IMR-90 (cell line): Measurements from ENCODE around the gene GJB3. TPM values are rescaled to one million over a fixed set of nuclear protein-coding genes. Genes with fewer than 3 reads are reported as not detected.

ENCODE experiments used
- ATAC-seq: fragments of 200-7000 bp; cut with Tn5 transposase; 2 replicates; pipeline ENCODE4 v1.9.1; 2020; ENCODE audit warnings: low read depth, mild to moderate bottlenecking, moderate library complexity
- BruUV-seq: library from RNA; stranded (reverse); fragments of 400-500 nt; replicated peaks from 2 replicates; lab custom pipeline; 2021; lab: Mats Ljungman, UMichigan
- CTCF ChIA-PET: fragments of 300-600 bp; formaldehyde crosslinking; extraction: SDS; loops from one replicate; lab custom pipeline; 2021; ENCODE audit warnings: antibody characterized with exemption; lab: Yijun Ruan, JAX
- POLR2A ChIA-PET: fragments of 300-600 bp; sonication (Branson Sonifier 250); formaldehyde crosslinking; loops from one replicate; lab custom pipeline; 2022; ENCODE audit warnings: antibody characterized with exemption; ENCODE audit not compliant: unreplicated experiment; lab: Charles Lee
- DNase-seq: peaks from one replicate; pipeline ENCODE4 v3.0.0; 2013
- H2AFZ ChIP-seq: replicated peaks from 2 replicates; pipeline ENCODE3; 2013; ENCODE audit warnings: low read length, mild to moderate bottlenecking; ENCODE audit not compliant: poor library complexity
- H2AK5ac ChIP-seq: 2 replicates; pipeline ENCODE4 v1.6.1; 2013; ENCODE audit warnings: low read depth, low read length, inconsistent platforms
- H2AK9ac ChIP-seq: replicated peaks from 2 replicates; pipeline ENCODE3; 2013; ENCODE audit warnings: mild to moderate bottlenecking, low read depth, low read length, moderate library complexity; ENCODE audit not compliant: poor library complexity
- H2BK120ac ChIP-seq: 2 replicates; pipeline ENCODE4 v1.6.1; 2013; ENCODE audit warnings: low read depth, low read length, inconsistent platforms
- H2BK15ac ChIP-seq: 3 replicates; pipeline ENCODE4 v1.6.1; 2013; ENCODE audit warnings: low read depth, low read length, inconsistent platforms
- H2BK20ac ChIP-seq: 2 replicates; pipeline ENCODE4 v1.6.1; 2013; ENCODE audit warnings: low read depth, mild to moderate bottlenecking, inconsistent platforms, low read length, moderate library complexity
- H2BK5ac ChIP-seq: 2 replicates; pipeline ENCODE4 v1.6.1; 2013; ENCODE audit warnings: mild to moderate bottlenecking, low read depth, low read length, inconsistent platforms; ENCODE audit not compliant: poor library complexity, severe bottlenecking
- H3K14ac ChIP-seq: replicated peaks from 2 replicates; pipeline ENCODE4 v1.6.1; 2013; ENCODE audit warnings: low read depth, low read length, inconsistent platforms
- H3K18ac ChIP-seq: 2 replicates; pipeline ENCODE4 v1.6.1; 2013; ENCODE audit warnings: low read depth, low read length, control low read depth
- H3K23ac ChIP-seq: 2 replicates; pipeline ENCODE4 v1.6.1; 2013; ENCODE audit warnings: low read depth, low read length, inconsistent platforms
- H3K27ac ChIP-seq: 2 replicates; pipeline ENCODE4 v1.5.1; 2013; ENCODE audit warnings: mild to moderate bottlenecking, control low read depth, low read length; ENCODE audit not compliant: insufficient read depth
- H3K27me3 ChIP-seq: 2 replicates; pipeline ENCODE4 v1.6.1; 2013; ENCODE audit warnings: low read length; ENCODE audit not compliant: control insufficient read depth, insufficient read depth
- H3K36me3 ChIP-seq: 2 replicates; pipeline ENCODE4 v1.6.1; 2013; ENCODE audit warnings: low read length, mixed read lengths; ENCODE audit not compliant: control insufficient read depth, insufficient read depth
- H3K4ac ChIP-seq: 2 replicates; pipeline ENCODE4 v1.6.1; 2013; ENCODE audit warnings: low read depth, low read length, inconsistent platforms
- H3K4me1 ChIP-seq: 2 replicates; pipeline ENCODE4 v1.6.1; 2013; ENCODE audit warnings: low read length, mixed read lengths; ENCODE audit not compliant: control insufficient read depth, insufficient read depth
- H3K4me2 ChIP-seq: 2 replicates; pipeline ENCODE4 v1.6.1; 2013; ENCODE audit warnings: low read depth, mild to moderate bottlenecking, control low read depth, low read length, moderate library complexity
- H3K4me3 ChIP-seq: 2 replicates; pipeline ENCODE4 v1.5.1; 2013; ENCODE audit warnings: low read depth, mild to moderate bottlenecking, control low read depth, low read length, moderate library complexity; ENCODE audit not compliant: insufficient read depth
- H3K56ac ChIP-seq: 2 replicates; pipeline ENCODE4 v1.6.1; 2013; ENCODE audit warnings: low read length, inconsistent platforms; ENCODE audit not compliant: insufficient read depth; ENCODE audit errors: extremely low read depth
- H3K79me1 ChIP-seq, 2 experiments: 2 replicates each; pipeline ENCODE4 v1.6.1; 2013; ENCODE audit warnings: low read length in 2 of 2, inconsistent platforms in 1 of 2, low read depth in 1 of 2
- H3K9ac ChIP-seq: 2 replicates; pipeline ENCODE4 v1.6.1; 2013; ENCODE audit warnings: low read depth, low read length, control low read depth
- H3K9me1 ChIP-seq: 2 replicates; pipeline ENCODE4 v1.6.1; 2013; ENCODE audit warnings: low read length, inconsistent platforms; ENCODE audit not compliant: insufficient read depth
- H3K9me3 ChIP-seq: 2 replicates; pipeline ENCODE4 v1.6.1; 2013; ENCODE audit warnings: low read length; ENCODE audit not compliant: control insufficient read depth, insufficient read depth
- H4K20me1 ChIP-seq: 2 replicates; pipeline ENCODE4 v1.6.1; 2013; ENCODE audit warnings: low read length, inconsistent platforms; ENCODE audit not compliant: insufficient read depth
- H4K5ac ChIP-seq: 2 replicates; pipeline ENCODE4 v1.6.1; 2013; ENCODE audit warnings: mild to moderate bottlenecking, low read depth, low read length, control low read depth
- H4K8ac ChIP-seq, 2 experiments: 2 replicates each; pipeline ENCODE4 v1.6.1; 2013; ENCODE audit warnings: low read depth in 2 of 2, low read length in 2 of 2, control low read depth in 1 of 2, inconsistent platforms in 1 of 2
- H4K91ac ChIP-seq: 2 replicates; pipeline ENCODE4 v1.6.1; 2013; ENCODE audit warnings: low read depth, low read length, inconsistent platforms; ENCODE audit not compliant: insufficient read depth
- MAFK ChIP-seq: IDR thresholded peaks from 2 replicates; pipeline ENCODE4 v1.6.1; 2012; ENCODE audit warnings: low read depth, low read length, improper control_type of control experiment
- MAZ ChIP-seq: IDR thresholded peaks from 2 replicates; pipeline ENCODE4 v1.6.1; 2012; ENCODE audit warnings: low read depth, mild to moderate bottlenecking, low read length, improper control_type of control experiment, moderate library complexity, borderline replicate concordance
- NFE2L2 ChIP-seq: fragments of 150-350 bp; IDR thresholded peaks from 2 replicates; pipeline ENCODE4 v1.6.1; 2016; ENCODE audit warnings: low read depth, mild to moderate bottlenecking, low read length
- POLR2A ChIP-seq: IDR thresholded peaks from 2 replicates; pipeline ENCODE4 v1.6.1; 2012; ENCODE audit warnings: mild to moderate bottlenecking, low read depth, low read length
- RCOR1 ChIP-seq: IDR thresholded peaks from 2 replicates; pipeline ENCODE4 v1.6.1; 2012; ENCODE audit warnings: mild to moderate bottlenecking, low read length, improper control_type of control experiment; ENCODE audit not compliant: insufficient replicate concordance
- RFX5 ChIP-seq: IDR thresholded peaks from 2 replicates; pipeline ENCODE4 v1.8.0; 2012; ENCODE audit warnings: low read depth, mild to moderate bottlenecking, low read length, moderate library complexity
- SMC3 ChIP-seq: fragments of 150-350 bp; IDR thresholded peaks from 2 replicates; pipeline ENCODE4 v1.6.1; 2016; ENCODE audit warnings: low read depth, mild to moderate bottlenecking, antibody characterized with exemption, low read length, moderate library complexity
- USF2 ChIP-seq: fragments of 150-350 bp; IDR thresholded peaks from 2 replicates; pipeline ENCODE4 v1.6.1; 2017; ENCODE audit warnings: mild to moderate bottlenecking, antibody characterized with exemption, low read length, low read depth
- WGBS, 2 experiments: methylation state at CpG; one replicate each; pipeline versions ENCODE4 v1.1.5 to v1.1.7; 2013; ENCODE audit warnings: missing lambda C conversion rate in 2 of 2; ENCODE audit not compliant: insufficient read length in 1 of 2; ENCODE audit errors: extremely low coverage in 2 of 2; 5-methylcytosine and 5-hydroxymethylcytosine counted together
- dilution Hi-C: fragments of 300-500 bp; cut with HindIII; formaldehyde crosslinking; loops from one replicate; pipeline ENCODE4 v1.14.3; 2018; ENCODE audit warnings: low sequenced_read_pairs; ENCODE audit not compliant: unreplicated experiment
- in situ Hi-C: fragments of 300-500 bp; cut with MboI; formaldehyde crosslinking; loops from 3 replicates; pipeline ENCODE4 v1.14.3; 2019; ENCODE audit warnings: low sequenced_read_pairs, inconsistent platforms, mixed read lengths
- intact Hi-C: fragments of 100-400 bp; cut with micrococcal nuclease; formaldehyde crosslinking; loops from 2 replicates; pipeline ENCODE4 v1.10.0; 2022
- polyA plus RNA-seq, 3 experiments: library from polyadenylated mRNA; depleted of rRNA; stranded (reverse); fragments of >200 nt; gene quantifications; 2 replicates each; pipeline ENCODE4 v1.2.3, GENCODE V29; 2012; ENCODE audit warnings: low replicate concordance in 1 of 3
- total RNA-seq: library from RNA; depleted of rRNA; stranded (reverse); fragments of >200 nt; gene quantifications from 2 replicates; pipeline ENCODE4 v1.2.3, GENCODE V29; 2012

Gene GJB3
- total and polyA plus RNA-seq, 2 of the 4 experiments (the other 2 are of a cell fraction): not detected

DNA sequence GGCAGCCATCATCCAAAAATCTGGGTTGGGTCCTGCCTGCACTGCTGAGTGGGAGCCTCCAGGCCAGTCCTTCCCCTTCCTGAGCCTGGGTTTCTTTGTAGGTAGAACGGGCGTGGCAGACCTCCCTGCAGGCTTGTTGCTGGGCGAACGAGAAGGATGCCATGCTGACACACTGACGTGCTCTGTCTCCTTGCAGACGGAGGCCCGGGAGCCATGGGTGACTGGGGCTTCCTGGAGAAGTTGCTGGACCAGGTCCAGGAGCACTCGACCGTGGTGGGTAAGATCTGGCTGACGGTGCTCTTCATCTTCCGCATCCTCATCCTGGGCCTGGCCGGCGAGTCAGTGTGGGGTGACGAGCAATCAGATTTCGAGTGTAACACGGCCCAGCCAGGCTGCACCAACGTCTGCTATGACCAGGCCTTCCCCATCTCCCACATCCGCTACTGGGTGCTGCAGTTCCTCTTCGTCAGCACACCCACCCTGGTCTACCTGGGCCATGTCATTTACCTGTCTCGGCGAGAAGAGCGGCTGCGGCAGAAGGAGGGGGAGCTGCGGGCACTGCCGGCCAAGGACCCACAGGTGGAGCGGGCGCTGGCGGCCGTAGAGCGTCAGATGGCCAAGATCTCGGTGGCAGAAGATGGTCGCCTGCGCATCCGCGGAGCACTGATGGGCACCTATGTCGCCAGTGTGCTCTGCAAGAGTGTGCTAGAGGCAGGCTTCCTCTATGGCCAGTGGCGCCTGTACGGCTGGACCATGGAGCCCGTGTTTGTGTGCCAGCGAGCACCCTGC, 13.2 kb downstream of the GJB3 start:
- no peaks in the 10 kb centered on the region for H4K20me1 ChIP-seq
- H3K14ac ChIP-seq: no peak overlapping the region
- in situ Hi-C loops (no loop called here), dilution Hi-C loops (no loop called here), intact Hi-C loops (no loop called here)
- no peak overlapping the region for H3K56ac ChIP-seq
- H3K79me1 ChIP-seq: no peaks in the 10 kb centered on the region
- no peaks in the 10 kb centered on the region for H3K9me1 ChIP-seq
- no peak overlapping the region for H2BK5ac ChIP-seq
- no peak overlapping the region for H2BK20ac ChIP-seq
- no peak overlapping the region for H2BK15ac ChIP-seq
- peaks cover 14% of the 10 kb centered on the region for H3K27me3 ChIP-seq
- no peak overlapping the region for H3K4me3 ChIP-seq
- no peak overlapping the region for H3K27ac ChIP-seq
- no peak overlapping the region for H4K8ac ChIP-seq
- H2AFZ ChIP-seq: no peak overlapping the region
- H2AK9ac ChIP-seq: no peak overlapping the region
- no peak for ATAC-seq
- ChIA-PET POLR2A (no interaction called here), CTCF (no interaction called here)
- H2AK5ac ChIP-seq: no peak overlapping the region
- no peaks in the 10 kb centered on the region for H3K9me3 ChIP-seq
- H4K91ac ChIP-seq: no peak overlapping the region
- no peaks in the 10 kb centered on the region for H3K36me3 ChIP-seq
- no TSS peak for BruUV-seq
- H3K4me1 ChIP-seq: no peaks in the 10 kb centered on the region
- H3K18ac ChIP-seq: no peak overlapping the region
- H3K4ac ChIP-seq: no peak overlapping the region
- no peak overlapping the region for H2BK120ac ChIP-seq
- WGBS, 2 experiments: 89% methylated on average over 25 of the region's 40 CpGs; no CpG with 5 or more reads in 1 of the 2 experiments
- no peak overlapping the region for H3K23ac ChIP-seq
- no peak overlapping the region for H4K5ac ChIP-seq
- no peak overlapping the region for H3K4me2 ChIP-seq
- H3K9ac ChIP-seq: no peak overlapping the region
- no peak for DNase-seq
- TF ChIP-seq POLR2A (no peak), RCOR1 (no peak), NFE2L2 (no peak), MAZ (no peak), SMC3 (no peak), RFX5 (no peak), MAFK (no peak), USF2 (no peak)
